DOHH2 (cell line): ENCODE measurements around the gene KRT24.

Experiments
- EZH2phosphoT487 ChIP-seq: fragments of 200-600 bp; sonication (generic); IDR thresholded peaks from 2 replicates; pipeline ENCODE4 v1.6.1; 2017; ENCODE audit warnings: borderline replicate concordance, mild to moderate bottlenecking, antibody characterized with exemption, low read length, moderate library complexity, mixed read lengths
- TF ChIP-seq, protein P1 (sequence below): fragments of 200-600 bp; sonication (generic); IDR thresholded peaks from one replicate; pipeline ENCODE4 v1.5.1; 2014; ENCODE audit warnings: antibody characterized with exemption, mild to moderate bottlenecking, low read depth, low read length; ENCODE audit not compliant: poor library complexity, severe bottlenecking

DNA sequence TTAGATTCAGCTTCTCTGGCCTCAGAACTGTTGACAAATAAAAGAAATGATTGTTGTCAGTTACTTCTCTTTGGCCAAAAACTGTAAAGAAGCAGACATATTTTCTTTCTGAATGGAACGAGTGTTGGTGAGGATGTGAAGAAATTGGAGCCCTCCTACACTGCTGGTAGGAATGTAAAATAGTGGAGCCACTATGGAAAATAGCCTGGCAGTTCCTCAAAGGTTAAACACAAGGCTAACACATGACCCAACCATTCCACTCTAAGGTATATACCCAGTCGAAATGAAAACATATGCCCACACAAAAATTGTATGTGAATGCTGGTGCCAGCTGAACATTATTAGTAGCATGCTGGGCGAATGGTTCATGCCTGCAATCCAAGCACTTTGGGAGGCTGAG is 14.2 kb upstream of the KRT24 start:
- TF ChIP-seq, protein P1, sequence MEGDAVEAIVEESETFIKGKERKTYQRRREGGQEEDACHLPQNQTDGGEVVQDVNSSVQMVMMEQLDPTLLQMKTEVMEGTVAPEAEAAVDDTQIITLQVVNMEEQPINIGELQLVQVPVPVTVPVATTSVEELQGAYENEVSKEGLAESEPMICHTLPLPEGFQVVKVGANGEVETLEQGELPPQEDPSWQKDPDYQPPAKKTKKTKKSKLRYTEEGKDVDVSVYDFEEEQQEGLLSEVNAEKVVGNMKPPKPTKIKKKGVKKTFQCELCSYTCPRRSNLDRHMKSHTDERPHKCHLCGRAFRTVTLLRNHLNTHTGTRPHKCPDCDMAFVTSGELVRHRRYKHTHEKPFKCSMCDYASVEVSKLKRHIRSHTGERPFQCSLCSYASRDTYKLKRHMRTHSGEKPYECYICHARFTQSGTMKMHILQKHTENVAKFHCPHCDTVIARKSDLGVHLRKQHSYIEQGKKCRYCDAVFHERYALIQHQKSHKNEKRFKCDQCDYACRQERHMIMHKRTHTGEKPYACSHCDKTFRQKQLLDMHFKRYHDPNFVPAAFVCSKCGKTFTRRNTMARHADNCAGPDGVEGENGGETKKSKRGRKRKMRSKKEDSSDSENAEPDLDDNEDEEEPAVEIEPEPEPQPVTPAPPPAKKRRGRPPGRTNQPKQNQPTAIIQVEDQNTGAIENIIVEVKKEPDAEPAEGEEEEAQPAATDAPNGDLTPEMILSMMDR, result no peak
- no peak for TF ChIP-seq EZH2phosphoT487
